SK-N-SH treated with all-trans-retinoic acid at 6 μM for 48 hours (cell line): Measurements from ENCODE around the gene OTOA.

ENCODE experiments used
- ARNTL ChIP-seq: fragments of 450-650 bp; formaldehyde crosslinking; IDR thresholded peaks from 2 replicates; pipeline ENCODE4 v1.5.0; 2020; ENCODE audit warnings: low read depth, mild to moderate bottlenecking, moderate library complexity, borderline replicate concordance
- BACH2 ChIP-seq: fragments of 250-450 bp; sonication (Bioruptor Pico); IDR thresholded peaks from 2 replicates; pipeline ENCODE4 v1.9.0; 2021; ENCODE audit warnings: mild to moderate bottlenecking, borderline replicate concordance
- CSRNP3 ChIP-seq: fragments of 250-450 bp; sonication (Bioruptor Pico); IDR thresholded peaks from 2 replicates; pipeline ENCODE4 v1.5.1; 2021; ENCODE audit warnings: mild to moderate bottlenecking, moderate library complexity
- ESRRG ChIP-seq: fragments of 250-450 bp; sonication (Bioruptor Pico); IDR thresholded peaks from 2 replicates; pipeline ENCODE4 v1.6.1; 2021; ENCODE audit warnings: mild to moderate bottlenecking
- GLIS3 ChIP-seq: fragments of 250-450 bp; sonication (Bioruptor Pico); IDR thresholded peaks from 2 replicates; pipeline ENCODE4 v1.5.0; 2020; ENCODE audit warnings: mild to moderate bottlenecking, moderate library complexity
- ISL1 ChIP-seq: fragments of 250-450 bp; sonication (Bioruptor Pico); IDR thresholded peaks from 2 replicates; pipeline ENCODE4 v2.1.2; 2022; ENCODE audit warnings: mild to moderate bottlenecking, moderate library complexity
- PATZ1 ChIP-seq: fragments of 250-450 bp; sonication (Bioruptor Pico); IDR thresholded peaks from 2 replicates; pipeline ENCODE4 v1.8.0; 2020; ENCODE audit warnings: mild to moderate bottlenecking, moderate library complexity, borderline replicate concordance
- SNAI2 ChIP-seq: fragments of 250-450 bp; sonication (Bioruptor Pico); IDR thresholded peaks from 2 replicates; pipeline ENCODE4 v1.5.0; 2020; ENCODE audit warnings: mild to moderate bottlenecking, moderate library complexity
- ZC3H10 ChIP-seq: fragments of 250-450 bp; sonication (Bioruptor Pico); IDR thresholded peaks from 2 replicates; pipeline ENCODE4 v1.5.1; 2021; ENCODE audit warnings: mild to moderate bottlenecking, moderate library complexity
- ZFP3 ChIP-seq: fragments of 250-450 bp; sonication (Bioruptor Pico); IDR thresholded peaks from 2 replicates; pipeline ENCODE4 v1.5.0; 2020; ENCODE audit warnings: mild to moderate bottlenecking, moderate library complexity
- ZFP30 ChIP-seq: fragments of 450-650 bp; formaldehyde crosslinking; IDR thresholded peaks from 2 replicates; pipeline ENCODE4 v1.5.0; 2022; ENCODE audit warnings: mild to moderate bottlenecking, moderate library complexity

- TF ChIP-seq ARNTL (no peak), GLIS3 (CRISPR knock-in tag) (no peak), ZFP3 (no peak), ZC3H10 (CRISPR knock-in tag) (no peak), ZFP30 (no peak), BACH2 (CRISPR knock-in tag) (no peak), PATZ1 (CRISPR knock-in tag) (no peak), CSRNP3 (CRISPR knock-in tag) (no peak), ISL1 (CRISPR knock-in tag) (no peak), ESRRG (no peak), SNAI2 (no peak)
These were observed 4.6 kb upstream of the OTOA start for GRCh38 chr16:21659124-21659523.
